ENCODE measurements around the gene GLA. TPM values are rescaled to one million over a fixed set of nuclear protein-coding genes. Genes with fewer than 3 reads are reported as not detected.

Gene GLA
- total RNA-seq, 1 experiment from 2014 or later: 63.6 TPM

- H3K27ac Mint-ChIP-seq (ENCODE audit: unreplicated experiment): no peak overlapping the region
Measured at GRCh38 chrX:101365301-101365795, 42.4 kb downstream of the GLA start.

GRCh38 chrX:101362757-101363156, 45.0 kb downstream of the GLA start:
- Mint-ChIP-seq H3K4me3 (ENCODE audit: low read depth, unreplicated experiment) (no peak overlapping the region), H3K4me1 (ENCODE audit: low read depth, unreplicated experiment) (no peaks in the 10 kb centered on the region), H3K9me3 (ENCODE audit: low read depth, unreplicated experiment) (no peaks in the 10 kb centered on the region), H3K27ac (ENCODE audit: unreplicated experiment) (no peak overlapping the region), H3K36me3 (ENCODE audit: insufficient read depth, unreplicated experiment) (no peaks in the 10 kb centered on the region), H3K27me3 (ENCODE audit: unreplicated experiment) (no peaks in the 10 kb centered on the region)
- BruUV-seq (replicated peaks): no TSS peak
- CTCF ChIA-PET: no interaction called here
- no peak for DNase-seq
- intact Hi-C loops (cut with micrococcal nuclease; ENCODE audit: unreplicated experiment): no loop called here
- no peak for TF ChIP-seq CTCF (IDR thresholded peaks at IDR 0.05; ENCODE audit: unreplicated experiment)

More at GRCh38 chrX:101365301-101365795, 42.4 kb downstream of the GLA start:
- BruUV-seq (replicated peaks): no TSS peak
- H3K27me3 Mint-ChIP-seq (ENCODE audit: unreplicated experiment): peaks cover 13% of the 10 kb centered on the region
- CTCF ChIA-PET: no interaction called here
- no peak overlapping the region for H3K4me3 Mint-ChIP-seq (ENCODE audit: low read depth, unreplicated experiment)
- H3K9me3 Mint-ChIP-seq (ENCODE audit: low read depth, unreplicated experiment): no peaks in the 10 kb centered on the region
- H3K4me1 Mint-ChIP-seq (ENCODE audit: low read depth, unreplicated experiment): no peaks in the 10 kb centered on the region
- no peak for TF ChIP-seq CTCF (IDR thresholded peaks at IDR 0.05; ENCODE audit: unreplicated experiment)
- intact Hi-C loops (cut with micrococcal nuclease; ENCODE audit: unreplicated experiment): no loop called here
- no peaks in the 10 kb centered on the region for H3K36me3 Mint-ChIP-seq (ENCODE audit: insufficient read depth, unreplicated experiment)
- no peak for DNase-seq

GRCh38 chrX:101362116-101362515, 45.6 kb downstream of the GLA start:
- Mint-ChIP-seq H3K4me3 (ENCODE audit: low read depth, unreplicated experiment) (no peak overlapping the region), H3K27ac (ENCODE audit: unreplicated experiment) (no peak overlapping the region), H3K9me3 (ENCODE audit: low read depth, unreplicated experiment) (no peaks in the 10 kb centered on the region), H3K4me1 (ENCODE audit: low read depth, unreplicated experiment) (no peaks in the 10 kb centered on the region), H3K27me3 (ENCODE audit: unreplicated experiment) (no peaks in the 10 kb centered on the region), H3K36me3 (ENCODE audit: insufficient read depth, unreplicated experiment) (no peaks in the 10 kb centered on the region)
- intact Hi-C loops (cut with micrococcal nuclease; ENCODE audit: unreplicated experiment): no loop called here
- no TSS peak for BruUV-seq (replicated peaks)
- CTCF ChIA-PET: no interaction called here
- no peak for TF ChIP-seq CTCF (IDR thresholded peaks at IDR 0.05; ENCODE audit: unreplicated experiment)
- no peak for DNase-seq

GRCh38 chrX:101360390-101360789, 47.3 kb downstream of the GLA start:
- intact Hi-C loops (cut with micrococcal nuclease; ENCODE audit: unreplicated experiment): no loop called here
- DNase-seq: no peak
- H3K36me3 Mint-ChIP-seq (ENCODE audit: insufficient read depth, unreplicated experiment): no peaks in the 10 kb centered on the region
- H3K4me1 Mint-ChIP-seq (ENCODE audit: low read depth, unreplicated experiment): no peaks in the 10 kb centered on the region
- TF ChIP-seq CTCF (IDR thresholded peaks at IDR 0.05; ENCODE audit: unreplicated experiment): no peak
- H3K27ac Mint-ChIP-seq (ENCODE audit: unreplicated experiment): no peak overlapping the region
- H3K9me3 Mint-ChIP-seq (ENCODE audit: low read depth, unreplicated experiment): no peaks in the 10 kb centered on the region
- no TSS peak for BruUV-seq (replicated peaks)
- H3K4me3 Mint-ChIP-seq (ENCODE audit: low read depth, unreplicated experiment): no peak overlapping the region
- CTCF ChIA-PET: no interaction called here
- no peaks in the 10 kb centered on the region for H3K27me3 Mint-ChIP-seq (ENCODE audit: unreplicated experiment)

All from Calu3 (cell line).